IgD-negative memory B cell (primary cell): ENCODE results near the gene EMILIN1. TPM values are rescaled to one million over a fixed set of nuclear protein-coding genes. Genes with fewer than 3 reads are reported as not detected.
A peak's percentile ranks its signal among the peaks of the same experiment; 100 is the strongest.

Experiments
- H3K27ac Mint-ChIP-seq, 3 donors: one replicate each; pipeline ENCODE4 v1.8.0; 2020 to 2022; ENCODE audit warnings: mild to moderate bottlenecking in 3 of 3, mixed read lengths in 3 of 3, moderate library complexity in 1 of 3
- H3K27me3 Mint-ChIP-seq: one replicate; pipeline ENCODE4 v1.8.0; 2021; ENCODE audit warnings: mixed read lengths
- H3K36me3 Mint-ChIP-seq: one replicate; pipeline ENCODE4 v1.8.0; 2020; ENCODE audit warnings: mild to moderate bottlenecking, mixed read lengths
- H3K4me1 Mint-ChIP-seq, 3 donors: one replicate each; pipeline ENCODE4 v1.8.0; 2020 to 2022; ENCODE audit warnings: mixed read lengths in 3 of 3, mild to moderate bottlenecking in 1 of 3
- H3K4me3 Mint-ChIP-seq, 4 donors: one replicate each; pipeline ENCODE4 v1.8.0; 2020 to 2022; ENCODE audit warnings: mild to moderate bottlenecking in 4 of 4, mixed read lengths in 4 of 4, moderate library complexity in 3 of 4
- H3K9me3 Mint-ChIP-seq, 3 donors: one replicate each; pipeline ENCODE4 v1.8.0; 2020 to 2021; ENCODE audit warnings: mixed read lengths in 3 of 3, mild to moderate bottlenecking in 1 of 3
- polyA plus RNA-seq: library from polyadenylated mRNA; unstranded; fragments of 300-500 nt; fragmentation: Illumina TruSeq; gene quantifications from one replicate; pipeline ENCODE4 v1.2.3, GENCODE V29; 2021

EMILIN1 gene
- polyA plus RNA-seq, 1 donor from 2014 or later: 0.61 TPM

DNA sequence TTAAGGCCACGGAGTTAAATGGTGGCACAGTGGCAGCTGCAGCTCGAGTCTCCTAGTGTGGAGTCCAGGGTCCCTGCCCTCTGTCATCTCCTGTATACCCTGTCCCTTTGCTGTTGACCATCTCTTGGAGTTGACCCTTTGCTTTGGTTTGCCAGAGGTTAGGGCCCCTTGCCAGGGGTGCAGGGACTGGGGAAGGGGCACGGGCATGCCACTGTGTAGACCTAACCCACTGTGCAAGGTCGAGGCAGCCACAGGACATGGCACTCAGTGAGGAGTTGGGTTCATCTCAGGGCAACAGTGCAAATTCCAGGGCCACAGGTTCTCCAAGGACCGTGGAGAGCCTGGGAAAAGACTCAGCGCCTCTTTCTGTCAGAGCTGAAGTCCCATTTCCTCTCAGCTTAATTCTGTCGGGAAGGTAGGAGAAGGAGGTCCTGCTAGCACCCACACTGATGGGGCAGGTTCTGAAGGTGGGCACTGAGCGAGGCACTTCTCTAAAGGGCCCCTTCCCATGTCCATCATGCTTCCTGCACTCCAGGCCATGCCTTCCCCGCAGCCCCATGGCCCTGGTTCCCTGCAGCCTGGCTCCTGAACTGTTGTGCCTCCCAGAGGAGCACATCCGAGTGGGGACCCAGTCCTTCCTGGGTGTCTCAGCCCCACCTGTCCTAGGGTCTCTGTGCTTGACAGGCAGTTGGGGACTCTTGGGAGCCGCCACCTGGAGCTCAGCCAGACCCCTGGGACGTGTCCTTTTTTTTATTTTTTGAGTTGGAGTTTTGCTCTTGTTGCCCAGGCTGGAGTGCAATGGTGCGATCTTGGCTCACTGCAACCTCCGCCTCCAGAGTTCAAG, 10.9 kb downstream of the EMILIN1 start:
- Mint-ChIP-seq H3K9me3 (no peaks in the 10 kb centered on the region), H3K27me3 (no peaks in the 10 kb centered on the region), H3K4me1 (peaks cover 4 to 8% (median 8%) of the 10 kb centered on the region in 3 donors), H3K36me3 (no peaks in the 10 kb centered on the region), H3K27ac (no peak overlapping the region), H3K4me3 (peak overlapping the region in 1 of 4 donors; percentile 82)

DNA sequence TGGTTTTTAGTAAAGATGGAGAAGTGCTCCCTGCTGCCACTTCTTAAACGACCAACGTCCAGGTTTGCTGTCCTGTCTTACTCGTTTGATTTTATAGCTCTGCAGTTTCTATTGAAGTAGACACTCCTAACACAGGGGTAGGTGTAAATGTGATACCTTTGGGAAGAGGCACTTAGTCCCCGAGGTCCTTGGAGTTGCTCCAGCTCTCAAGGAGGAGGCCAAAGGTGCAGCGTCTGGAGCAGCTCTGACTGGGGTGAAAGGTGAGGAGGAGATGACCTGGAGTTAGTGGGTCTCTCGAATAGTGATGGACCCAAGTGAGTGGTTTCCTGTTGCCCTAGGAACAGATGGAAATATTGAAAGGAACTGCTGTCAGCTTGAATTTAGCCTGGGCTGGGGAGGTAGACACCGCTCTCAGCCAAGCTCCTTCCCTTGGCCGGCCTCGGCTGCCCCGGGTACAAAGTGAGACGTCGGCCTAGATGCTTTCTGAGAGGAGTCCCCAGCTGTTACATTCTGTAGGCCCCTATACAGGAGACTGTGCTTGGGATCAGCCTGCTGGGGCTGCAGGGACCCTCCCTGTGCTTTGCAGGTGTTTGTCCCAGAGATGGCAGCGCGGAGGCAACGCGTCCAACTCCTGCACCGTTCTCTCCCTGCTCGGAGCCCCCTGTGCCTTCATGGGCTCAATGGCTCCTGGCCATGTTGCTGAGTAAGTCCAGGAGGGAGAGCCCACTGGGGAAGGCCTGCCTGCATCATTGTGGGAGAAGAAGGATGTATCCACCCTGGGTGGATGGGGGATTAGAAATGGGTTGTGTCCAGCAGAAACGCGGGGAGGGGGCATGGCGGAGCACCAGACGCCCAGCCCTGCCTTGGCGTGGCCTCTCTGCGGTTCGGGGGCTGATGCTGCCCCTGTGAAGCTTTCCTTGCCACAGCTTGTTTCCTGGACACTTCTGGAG, 13.6 kb downstream of the EMILIN1 start:
- peak overlapping the region in 1 of 4 donors; percentile 63 for H3K4me3 Mint-ChIP-seq
- no peaks in the 10 kb centered on the region for H3K9me3 Mint-ChIP-seq
- no peaks in the 10 kb centered on the region for H3K27me3 Mint-ChIP-seq
- no peaks in the 10 kb centered on the region for H3K36me3 Mint-ChIP-seq
- peak overlapping the region in 1 of 3 donors; percentile 31 for H3K27ac Mint-ChIP-seq
- H3K4me1 Mint-ChIP-seq: peaks cover 4 to 16% (median 8%) of the 10 kb centered on the region in 3 donors

DNA sequence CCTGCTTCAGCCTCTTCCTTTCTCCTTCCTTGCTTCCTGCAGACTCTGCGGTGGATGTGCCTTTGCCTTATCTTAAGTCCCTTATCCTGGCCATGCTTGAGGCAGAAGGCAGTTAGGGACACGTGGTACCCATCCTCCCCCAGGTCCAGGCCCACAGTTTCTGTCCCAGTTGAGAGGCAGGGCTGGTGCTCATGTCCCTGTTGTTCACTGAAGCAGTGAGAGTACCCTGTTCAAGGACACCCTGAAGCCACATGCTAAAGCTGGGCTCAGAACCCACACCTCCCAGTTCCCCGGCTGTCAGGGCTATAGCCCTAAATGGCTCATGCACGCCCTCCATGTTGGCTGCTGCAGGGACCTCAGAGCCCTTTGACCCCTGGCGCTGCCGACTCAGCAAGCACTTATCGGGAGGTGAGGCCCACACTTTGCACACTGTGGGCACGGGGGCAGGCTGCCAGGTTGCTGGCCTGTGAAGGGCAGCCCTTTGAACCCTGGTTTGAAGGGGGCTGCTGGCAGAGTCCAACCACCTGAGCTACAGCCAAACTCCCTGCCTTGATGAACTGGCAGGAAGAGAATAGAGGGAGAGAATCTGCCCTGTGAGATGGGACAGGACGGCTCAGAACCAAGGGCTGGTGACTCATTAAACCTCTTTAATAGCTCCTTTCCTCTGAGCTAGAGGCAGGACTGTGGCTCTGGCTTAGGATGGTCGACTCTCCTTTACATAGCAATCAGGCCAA, 14.4 kb downstream of the EMILIN1 start:
- Mint-ChIP-seq H3K4me1 (peaks cover under 1 to 12% (median 5%) of the 10 kb centered on the region in 3 donors), H3K9me3 (no peaks in the 10 kb centered on the region), H3K27ac (no peak overlapping the region), H3K27me3 (no peaks in the 10 kb centered on the region), H3K36me3 (no peaks in the 10 kb centered on the region), H3K4me3 (no peak overlapping the region)

DNA sequence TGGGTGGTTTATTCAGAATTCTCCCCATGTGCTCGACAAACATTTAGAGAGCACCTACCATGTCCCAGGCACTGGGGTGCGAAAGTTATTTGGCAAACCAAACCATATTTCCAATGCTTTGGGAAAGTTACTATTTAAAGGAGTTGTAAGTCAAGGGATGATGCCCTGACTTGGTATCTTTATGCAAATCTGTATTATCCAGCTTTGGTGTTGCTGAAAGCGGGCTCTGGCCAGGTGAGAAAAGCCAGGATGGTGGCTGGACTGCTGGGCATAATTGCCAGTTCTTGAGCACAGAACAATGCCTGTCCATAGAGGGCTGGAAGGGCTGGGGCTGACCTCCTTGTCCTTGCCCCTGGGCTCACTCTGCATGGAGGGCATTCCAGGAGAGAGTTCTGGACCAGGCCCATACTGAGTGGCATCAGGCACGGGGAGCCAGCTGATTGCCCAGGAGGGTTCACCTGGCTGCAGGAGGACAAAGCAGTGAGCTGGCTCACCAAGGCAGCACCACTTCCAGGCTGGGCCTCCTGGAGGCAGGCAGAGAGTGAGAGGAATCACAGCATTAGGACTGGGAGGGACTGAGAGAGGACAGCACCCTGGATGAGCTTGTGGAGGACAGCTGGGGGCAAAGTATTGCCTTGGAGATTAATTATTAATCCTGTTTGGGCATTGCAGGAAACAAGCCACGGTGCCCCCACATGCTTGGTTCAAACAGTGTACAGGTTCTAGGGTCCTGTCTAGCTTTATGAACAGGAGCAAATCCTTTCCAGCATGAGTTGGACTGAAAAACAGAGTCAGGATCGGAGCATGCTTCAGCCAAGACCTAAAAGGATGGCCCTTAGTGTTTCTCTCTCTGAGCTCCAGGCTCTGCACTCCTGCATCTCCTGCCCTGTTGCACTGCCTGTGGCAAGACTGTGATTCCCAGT, 15.3 kb downstream of the EMILIN1 start:
- Mint-ChIP-seq H3K27ac (no peak overlapping the region), H3K36me3 (no peaks in the 10 kb centered on the region), H3K4me3 (no peak overlapping the region), H3K9me3 (no peaks in the 10 kb centered on the region), H3K4me1 (peaks cover 0 to 12% (median 6%) of the 10 kb centered on the region in 3 donors), H3K27me3 (no peaks in the 10 kb centered on the region)

DNA sequence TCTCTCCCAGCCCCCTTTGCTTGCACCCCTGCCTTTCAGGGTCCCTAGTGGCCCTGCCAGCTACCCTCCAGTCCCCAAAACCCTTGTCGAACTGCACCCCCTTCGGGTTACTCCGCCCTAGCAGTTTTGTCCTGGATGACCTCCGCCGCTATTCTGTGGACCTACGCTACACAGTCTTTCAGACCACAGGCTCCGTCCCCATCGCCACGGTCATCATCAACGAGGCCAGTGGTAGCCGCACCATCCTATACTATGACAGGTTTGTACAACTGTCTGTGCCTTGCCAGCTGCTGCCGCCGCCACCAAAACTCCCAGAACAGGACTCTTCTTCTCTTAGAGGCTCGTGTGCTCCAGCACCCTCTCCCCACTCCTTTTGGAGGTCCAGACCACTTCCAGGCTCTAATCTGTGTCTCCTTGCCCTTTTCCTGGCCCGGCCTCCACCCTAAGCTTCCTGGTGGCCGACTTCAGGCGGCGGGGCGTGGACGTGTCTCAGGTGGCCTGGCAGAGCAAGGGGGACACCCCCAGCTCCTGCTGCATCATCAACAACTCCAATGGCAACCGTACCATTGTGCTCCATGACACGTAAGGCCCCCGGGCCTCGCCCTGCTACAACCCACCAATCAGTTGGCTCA, 16.1 kb downstream of the EMILIN1 start:
- H3K27me3 Mint-ChIP-seq: no peaks in the 10 kb centered on the region
- no peaks in the 10 kb centered on the region for H3K9me3 Mint-ChIP-seq
- H3K4me3 Mint-ChIP-seq: no peak overlapping the region
- H3K27ac Mint-ChIP-seq: no peak overlapping the region
- no peaks in the 10 kb centered on the region for H3K36me3 Mint-ChIP-seq
- peaks cover 0 to 12% (median 6%) of the 10 kb centered on the region in 3 donors for H3K4me1 Mint-ChIP-seq

DNA sequence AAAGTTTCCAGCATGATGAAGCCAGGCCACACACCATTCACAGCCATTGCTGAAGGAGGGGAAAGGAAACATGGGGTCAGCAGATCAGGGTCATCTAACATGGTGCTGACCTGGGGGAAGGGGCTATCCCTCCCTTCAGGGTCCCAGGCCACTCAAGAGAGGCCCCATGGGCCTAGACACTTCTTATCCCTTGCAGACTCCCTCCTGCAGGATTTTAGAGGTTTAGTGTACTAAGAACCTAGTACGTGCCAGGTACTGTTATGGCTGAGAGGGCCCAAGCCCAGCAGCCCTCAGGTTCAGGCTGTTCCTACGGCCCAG, 17.0 kb downstream of the EMILIN1 start:
- Mint-ChIP-seq H3K27me3 (no peaks in the 10 kb centered on the region), H3K4me3 (peak overlapping the region in 2 of 4 donors; percentile 85 to 90), H3K9me3 (no peaks in the 10 kb centered on the region), H3K27ac (no peak overlapping the region), H3K36me3 (no peaks in the 10 kb centered on the region), H3K4me1 (peaks cover 0 to 12% (median 6%) of the 10 kb centered on the region in 3 donors)

DNA sequence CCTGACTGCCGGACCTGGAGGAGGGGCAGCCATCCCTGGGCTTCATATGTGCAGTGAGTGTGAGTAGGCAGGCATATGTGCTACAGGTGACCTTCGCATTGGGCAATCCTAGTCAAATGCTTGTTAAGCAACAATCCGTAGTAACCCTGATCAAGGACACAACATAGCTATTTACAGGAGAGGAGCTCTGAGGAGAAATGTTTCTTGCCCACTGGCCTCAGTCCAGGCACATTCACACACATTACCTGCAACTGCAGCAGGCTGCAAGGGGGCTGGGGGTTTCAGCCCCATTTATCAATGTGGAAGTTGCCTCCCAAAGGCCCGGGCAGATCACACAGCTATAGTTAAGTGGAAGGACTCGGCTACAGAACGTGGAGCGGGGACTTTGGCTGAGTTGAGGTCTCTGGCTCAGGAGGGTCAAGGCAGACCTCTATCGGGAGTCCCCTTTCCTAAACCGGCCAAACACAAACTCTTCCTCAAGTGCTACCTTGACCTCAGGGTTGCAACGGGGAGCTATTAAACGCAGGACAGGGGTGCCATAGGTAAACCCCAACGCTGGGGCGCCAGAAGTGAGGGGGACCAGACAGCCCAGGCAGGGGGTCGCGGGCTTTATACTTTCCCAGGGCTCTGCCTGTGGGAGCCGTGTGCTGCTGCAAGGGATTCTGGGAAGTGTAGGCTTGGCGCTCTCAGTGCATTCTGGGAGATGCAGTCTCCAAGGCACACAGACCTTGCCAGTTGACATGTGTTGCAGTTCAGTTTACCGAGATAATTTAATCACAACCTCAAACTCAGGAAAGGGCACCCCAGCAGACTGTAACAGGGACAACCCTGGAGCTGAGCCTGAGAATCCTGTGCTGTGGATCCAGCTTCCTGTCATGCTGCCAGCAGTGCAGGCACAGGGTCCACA, 17.6 kb downstream of the EMILIN1 start:
- no peaks in the 10 kb centered on the region for H3K27me3 Mint-ChIP-seq
- H3K36me3 Mint-ChIP-seq: no peaks in the 10 kb centered on the region
- peaks cover 0 to 12% (median 6%) of the 10 kb centered on the region in 3 donors for H3K4me1 Mint-ChIP-seq
- H3K9me3 Mint-ChIP-seq: no peaks in the 10 kb centered on the region
- H3K4me3 Mint-ChIP-seq: peak overlapping the region in 3 of 4 donors; percentile 75 to 92 (median 90)
- H3K27ac Mint-ChIP-seq: peak overlapping the region in 1 of 3 donors; percentile 10

DNA sequence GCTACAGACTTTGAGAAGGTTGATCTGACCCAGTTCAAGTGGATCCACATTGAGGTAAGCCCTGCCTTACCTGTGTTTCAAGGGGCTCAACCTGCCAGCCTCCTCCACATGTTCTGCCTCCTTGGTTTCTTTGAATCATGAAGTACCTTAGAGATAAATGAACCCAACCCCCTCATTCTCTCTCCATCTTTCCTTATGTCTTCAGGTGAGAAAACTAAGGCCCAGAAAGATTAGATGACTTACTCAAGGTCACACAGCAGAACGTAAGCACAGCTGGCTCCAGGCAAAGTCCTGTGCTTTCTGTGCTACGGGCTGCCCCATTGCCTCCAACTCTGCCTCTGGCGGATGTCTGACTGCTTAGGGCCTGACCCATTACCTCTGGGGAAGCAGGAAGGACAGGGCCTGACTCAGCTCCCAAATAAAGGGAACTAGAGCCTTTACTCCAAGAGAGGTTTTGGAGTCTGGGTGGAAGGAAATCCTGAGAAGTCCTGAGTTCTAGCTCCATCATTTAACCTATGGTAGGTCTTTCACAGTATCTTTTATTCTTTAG, 18.4 kb downstream of the EMILIN1 start:
- H3K4me1 Mint-ChIP-seq: peaks cover 0 to 12% (median 6%) of the 10 kb centered on the region in 3 donors
- H3K27me3 Mint-ChIP-seq: no peaks in the 10 kb centered on the region
- no peaks in the 10 kb centered on the region for H3K9me3 Mint-ChIP-seq
- peak overlapping the region in 1 of 4 donors; percentile 48 for H3K4me3 Mint-ChIP-seq
- H3K27ac Mint-ChIP-seq: peak overlapping the region in 1 of 3 donors; percentile 71
- H3K36me3 Mint-ChIP-seq: no peaks in the 10 kb centered on the region

DNA sequence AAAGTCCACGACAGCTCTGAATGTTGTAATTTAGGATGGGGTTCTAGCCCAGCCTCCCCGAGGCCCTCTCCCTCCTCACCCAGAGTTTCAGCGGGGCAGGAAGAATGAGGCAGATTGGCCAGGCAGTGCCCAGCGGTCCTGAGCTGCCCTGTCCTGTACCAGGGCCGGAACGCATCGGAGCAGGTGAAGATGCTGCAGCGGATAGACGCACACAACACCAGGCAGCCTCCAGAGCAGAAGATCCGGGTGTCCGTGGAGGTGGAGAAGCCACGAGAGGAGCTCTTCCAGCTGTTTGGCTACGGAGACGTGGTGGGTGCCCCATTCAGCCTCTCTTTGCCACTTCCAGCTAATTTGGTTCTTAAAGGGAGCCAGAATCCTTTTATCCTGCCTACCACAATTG, 18.9 kb downstream of the EMILIN1 start:
- H3K27ac Mint-ChIP-seq: no peak overlapping the region
- no peaks in the 10 kb centered on the region for H3K36me3 Mint-ChIP-seq
- peaks cover 0 to 12% (median 6%) of the 10 kb centered on the region in 3 donors for H3K4me1 Mint-ChIP-seq
- H3K4me3 Mint-ChIP-seq: peak overlapping the region in 1 of 4 donors; percentile 65
- no peaks in the 10 kb centered on the region for H3K9me3 Mint-ChIP-seq
- H3K27me3 Mint-ChIP-seq: no peaks in the 10 kb centered on the region

DNA sequence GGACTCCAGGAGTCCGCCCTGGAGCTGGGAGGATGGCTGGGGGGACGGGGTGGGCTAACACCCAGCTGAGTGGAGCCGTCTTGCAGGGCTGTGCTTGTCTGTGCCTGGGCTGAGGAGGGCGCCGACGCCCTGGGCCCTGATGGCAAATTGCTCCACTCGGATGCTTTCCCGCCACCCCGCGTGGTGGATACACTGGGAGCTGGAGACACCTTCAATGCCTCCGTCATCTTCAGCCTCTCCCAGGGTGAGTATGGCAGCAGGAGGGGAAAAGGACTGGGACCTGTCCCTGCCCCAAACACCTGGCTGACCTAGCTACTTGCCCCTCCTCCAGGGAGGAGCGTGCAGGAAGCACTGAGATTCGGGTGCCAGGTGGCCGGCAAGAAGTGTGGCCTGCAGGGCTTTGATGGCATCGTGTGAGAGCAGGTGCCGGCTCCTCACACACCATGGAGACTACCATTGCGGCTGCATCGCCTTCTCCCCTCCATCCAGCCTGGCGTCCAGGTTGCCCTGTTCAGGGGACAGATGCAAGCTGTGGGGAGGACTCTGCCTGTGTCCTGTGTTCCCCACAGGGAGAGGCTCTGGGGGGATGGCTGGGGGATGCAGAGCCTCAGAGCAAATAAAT, 21.0 kb downstream of the EMILIN1 start:
- Mint-ChIP-seq H3K4me1 (peaks cover 0 to 12% (median 6%) of the 10 kb centered on the region in 3 donors), H3K27me3 (no peaks in the 10 kb centered on the region), H3K27ac (no peak overlapping the region), H3K36me3 (no peaks in the 10 kb centered on the region), H3K4me3 (no peak overlapping the region), H3K9me3 (no peaks in the 10 kb centered on the region)

DNA sequence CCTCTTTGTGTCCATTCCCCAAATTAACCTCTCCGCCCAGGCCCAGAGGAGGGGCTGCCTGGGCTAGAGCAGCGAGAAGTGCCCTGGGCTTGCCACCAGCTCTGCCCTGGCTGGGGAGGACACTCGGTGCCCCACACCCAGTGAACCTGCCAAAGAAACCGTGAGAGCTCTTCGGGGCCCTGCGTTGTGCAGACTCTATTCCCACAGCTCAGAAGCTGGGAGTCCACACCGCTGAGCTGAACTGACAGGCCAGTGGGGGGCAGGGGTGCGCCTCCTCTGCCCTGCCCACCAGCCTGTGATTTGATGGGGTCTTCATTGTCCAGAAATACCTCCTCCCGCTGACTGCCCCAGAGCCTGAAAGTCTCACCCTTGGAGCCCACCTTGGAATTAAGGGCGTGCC, 21.6 kb downstream of the EMILIN1 start:
- Mint-ChIP-seq H3K27me3 (no peaks in the 10 kb centered on the region), H3K9me3 (no peaks in the 10 kb centered on the region), H3K4me3 (no peak overlapping the region), H3K4me1 (peaks cover 0 to 12% (median 6%) of the 10 kb centered on the region in 3 donors), H3K27ac (no peak overlapping the region), H3K36me3 (no peaks in the 10 kb centered on the region)

DNA sequence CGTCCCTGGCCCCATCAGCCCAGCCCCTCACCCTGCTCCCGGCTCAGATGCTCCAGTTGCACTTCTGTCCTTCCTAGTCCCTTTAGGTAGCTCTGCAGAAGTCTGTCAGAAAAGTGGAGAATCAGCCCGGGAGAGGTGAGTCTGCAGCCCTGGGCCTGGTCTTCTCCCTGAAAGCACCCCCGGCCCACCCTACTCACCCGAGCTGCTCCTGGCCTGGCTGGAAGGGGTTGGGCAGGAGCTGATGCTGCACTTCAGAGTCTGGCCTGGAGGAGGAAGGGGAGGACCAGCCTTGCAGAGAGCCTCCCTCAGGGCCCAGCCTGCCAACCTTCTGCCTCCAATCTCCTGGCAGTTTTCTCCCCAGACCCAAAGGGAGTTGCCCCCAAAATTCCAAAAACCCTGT, 23.9 kb downstream of the EMILIN1 start:
- H3K36me3 Mint-ChIP-seq: no peaks in the 10 kb centered on the region
- no peaks in the 10 kb centered on the region for H3K9me3 Mint-ChIP-seq
- no peak overlapping the region for H3K4me3 Mint-ChIP-seq
- peaks cover 0 to 1% (median 0%) of the 10 kb centered on the region in 3 donors for H3K4me1 Mint-ChIP-seq
- H3K27ac Mint-ChIP-seq: no peak overlapping the region
- peaks cover 1% of the 10 kb centered on the region for H3K27me3 Mint-ChIP-seq
